ENCODE data around the gene MTHFR.
A peak's percentile ranks its signal among the peaks of the same experiment; 100 is the strongest.

The MTHFR gene

DNA sequence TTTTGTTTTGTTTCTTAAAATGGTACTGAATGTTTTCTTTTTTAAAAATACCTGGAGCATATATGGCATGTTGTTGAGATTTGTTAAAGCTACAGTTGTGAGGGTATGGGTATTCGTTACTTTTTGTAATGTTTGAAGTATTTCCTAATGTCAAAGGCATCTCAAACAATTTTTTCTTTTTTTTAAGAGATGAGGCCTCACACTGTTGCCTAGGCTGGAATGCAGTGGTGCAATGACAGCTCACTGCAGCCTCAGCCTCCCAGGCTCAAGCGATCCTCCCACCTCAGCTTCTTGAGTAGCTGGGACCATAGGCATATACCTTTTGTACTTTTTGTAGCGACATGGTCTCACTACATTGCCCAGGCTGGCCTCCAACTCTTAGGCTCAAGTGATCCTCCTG, 16.3 kb upstream of the MTHFR start:
- TF ChIP-seq, protein P1, sequence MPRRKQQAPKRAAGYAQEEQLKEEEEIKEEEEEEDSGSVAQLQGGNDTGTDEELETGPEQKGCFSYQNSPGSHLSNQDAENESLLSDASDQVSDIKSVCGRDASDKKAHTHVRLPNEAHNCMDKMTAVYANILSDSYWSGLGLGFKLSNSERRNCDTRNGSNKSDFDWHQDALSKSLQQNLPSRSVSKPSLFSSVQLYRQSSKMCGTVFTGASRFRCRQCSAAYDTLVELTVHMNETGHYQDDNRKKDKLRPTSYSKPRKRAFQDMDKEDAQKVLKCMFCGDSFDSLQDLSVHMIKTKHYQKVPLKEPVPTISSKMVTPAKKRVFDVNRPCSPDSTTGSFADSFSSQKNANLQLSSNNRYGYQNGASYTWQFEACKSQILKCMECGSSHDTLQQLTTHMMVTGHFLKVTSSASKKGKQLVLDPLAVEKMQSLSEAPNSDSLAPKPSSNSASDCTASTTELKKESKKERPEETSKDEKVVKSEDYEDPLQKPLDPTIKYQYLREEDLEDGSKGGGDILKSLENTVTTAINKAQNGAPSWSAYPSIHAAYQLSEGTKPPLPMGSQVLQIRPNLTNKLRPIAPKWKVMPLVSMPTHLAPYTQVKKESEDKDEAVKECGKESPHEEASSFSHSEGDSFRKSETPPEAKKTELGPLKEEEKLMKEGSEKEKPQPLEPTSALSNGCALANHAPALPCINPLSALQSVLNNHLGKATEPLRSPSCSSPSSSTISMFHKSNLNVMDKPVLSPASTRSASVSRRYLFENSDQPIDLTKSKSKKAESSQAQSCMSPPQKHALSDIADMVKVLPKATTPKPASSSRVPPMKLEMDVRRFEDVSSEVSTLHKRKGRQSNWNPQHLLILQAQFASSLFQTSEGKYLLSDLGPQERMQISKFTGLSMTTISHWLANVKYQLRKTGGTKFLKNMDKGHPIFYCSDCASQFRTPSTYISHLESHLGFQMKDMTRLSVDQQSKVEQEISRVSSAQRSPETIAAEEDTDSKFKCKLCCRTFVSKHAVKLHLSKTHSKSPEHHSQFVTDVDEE (CRISPR knock-in tag; IDR thresholded peaks at IDR 0.05): no peak
- TF ChIP-seq, protein P2, sequence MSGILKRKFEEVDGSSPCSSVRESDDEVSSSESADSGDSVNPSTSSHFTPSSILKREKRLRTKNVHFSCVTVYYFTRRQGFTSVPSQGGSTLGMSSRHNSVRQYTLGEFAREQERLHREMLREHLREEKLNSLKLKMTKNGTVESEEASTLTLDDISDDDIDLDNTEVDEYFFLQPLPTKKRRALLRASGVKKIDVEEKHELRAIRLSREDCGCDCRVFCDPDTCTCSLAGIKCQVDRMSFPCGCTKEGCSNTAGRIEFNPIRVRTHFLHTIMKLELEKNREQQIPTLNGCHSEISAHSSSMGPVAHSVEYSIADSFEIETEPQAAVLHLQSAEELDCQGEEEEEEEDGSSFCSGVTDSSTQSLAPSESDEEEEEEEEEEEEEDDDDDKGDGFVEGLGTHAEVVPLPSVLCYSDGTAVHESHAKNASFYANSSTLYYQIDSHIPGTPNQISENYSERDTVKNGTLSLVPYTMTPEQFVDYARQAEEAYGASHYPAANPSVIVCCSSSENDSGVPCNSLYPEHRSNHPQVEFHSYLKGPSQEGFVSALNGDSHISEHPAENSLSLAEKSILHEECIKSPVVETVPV (CRISPR knock-in tag; IDR thresholded peaks at IDR 0.05): no peak
- TF ChIP-seq SNAI2 (CRISPR knock-in tag; IDR thresholded peaks at IDR 0.05) (no peak), ISL1 (CRISPR knock-in tag; IDR thresholded peaks at IDR 0.05) (no peak), RARB (CRISPR knock-in tag; IDR thresholded peaks at IDR 0.05) (no peak), GLIS3 (CRISPR knock-in tag; IDR thresholded peaks at IDR 0.05) (no peak), ZFP3 (CRISPR knock-in tag; IDR thresholded peaks at IDR 0.05) (no peak), BACH2 (CRISPR knock-in tag; IDR thresholded peaks at IDR 0.05; ENCODE audit: borderline replicate concordance) (no peak), CSDC2 (CRISPR knock-in tag; IDR thresholded peaks at IDR 0.05) (no peak), ZNF565 (CRISPR knock-in tag; conservative IDR thresholded peaks at IDR 0.05; ENCODE audit: low read depth) (no peak), ZC3H10 (CRISPR knock-in tag; IDR thresholded peaks at IDR 0.05) (no peak), ESRRG (CRISPR knock-in tag; IDR thresholded peaks at IDR 0.05) (no peak), TOX (CRISPR knock-in tag; IDR thresholded peaks at IDR 0.05; ENCODE audit: borderline replicate concordance) (no peak)
- TF ChIP-seq, protein P3, sequence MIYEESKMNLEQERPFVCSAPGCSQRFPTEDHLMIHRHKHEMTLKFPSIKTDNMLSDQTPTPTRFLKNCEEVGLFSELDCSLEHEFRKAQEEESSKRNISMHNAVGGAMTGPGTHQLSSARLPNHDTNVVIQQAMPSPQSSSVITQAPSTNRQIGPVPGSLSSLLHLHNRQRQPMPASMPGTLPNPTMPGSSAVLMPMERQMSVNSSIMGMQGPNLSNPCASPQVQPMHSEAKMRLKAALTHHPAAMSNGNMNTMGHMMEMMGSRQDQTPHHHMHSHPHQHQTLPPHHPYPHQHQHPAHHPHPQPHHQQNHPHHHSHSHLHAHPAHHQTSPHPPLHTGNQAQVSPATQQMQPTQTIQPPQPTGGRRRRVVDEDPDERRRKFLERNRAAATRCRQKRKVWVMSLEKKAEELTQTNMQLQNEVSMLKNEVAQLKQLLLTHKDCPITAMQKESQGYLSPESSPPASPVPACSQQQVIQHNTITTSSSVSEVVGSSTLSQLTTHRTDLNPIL (CRISPR knock-in tag; IDR thresholded peaks at IDR 0.05; ENCODE audit: low read depth): no peak
- TF ChIP-seq, protein P4, sequence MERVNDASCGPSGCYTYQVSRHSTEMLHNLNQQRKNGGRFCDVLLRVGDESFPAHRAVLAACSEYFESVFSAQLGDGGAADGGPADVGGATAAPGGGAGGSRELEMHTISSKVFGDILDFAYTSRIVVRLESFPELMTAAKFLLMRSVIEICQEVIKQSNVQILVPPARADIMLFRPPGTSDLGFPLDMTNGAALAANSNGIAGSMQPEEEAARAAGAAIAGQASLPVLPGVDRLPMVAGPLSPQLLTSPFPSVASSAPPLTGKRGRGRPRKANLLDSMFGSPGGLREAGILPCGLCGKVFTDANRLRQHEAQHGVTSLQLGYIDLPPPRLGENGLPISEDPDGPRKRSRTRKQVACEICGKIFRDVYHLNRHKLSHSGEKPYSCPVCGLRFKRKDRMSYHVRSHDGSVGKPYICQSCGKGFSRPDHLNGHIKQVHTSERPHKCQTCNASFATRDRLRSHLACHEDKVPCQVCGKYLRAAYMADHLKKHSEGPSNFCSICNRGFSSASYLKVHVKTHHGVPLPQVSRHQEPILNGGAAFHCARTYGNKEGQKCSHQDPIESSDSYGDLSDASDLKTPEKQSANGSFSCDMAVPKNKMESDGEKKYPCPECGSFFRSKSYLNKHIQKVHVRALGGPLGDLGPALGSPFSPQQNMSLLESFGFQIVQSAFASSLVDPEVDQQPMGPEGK (CRISPR knock-in tag; IDR thresholded peaks at IDR 0.05; ENCODE audit: borderline replicate concordance): no peak
- TF ChIP-seq, protein P5, sequence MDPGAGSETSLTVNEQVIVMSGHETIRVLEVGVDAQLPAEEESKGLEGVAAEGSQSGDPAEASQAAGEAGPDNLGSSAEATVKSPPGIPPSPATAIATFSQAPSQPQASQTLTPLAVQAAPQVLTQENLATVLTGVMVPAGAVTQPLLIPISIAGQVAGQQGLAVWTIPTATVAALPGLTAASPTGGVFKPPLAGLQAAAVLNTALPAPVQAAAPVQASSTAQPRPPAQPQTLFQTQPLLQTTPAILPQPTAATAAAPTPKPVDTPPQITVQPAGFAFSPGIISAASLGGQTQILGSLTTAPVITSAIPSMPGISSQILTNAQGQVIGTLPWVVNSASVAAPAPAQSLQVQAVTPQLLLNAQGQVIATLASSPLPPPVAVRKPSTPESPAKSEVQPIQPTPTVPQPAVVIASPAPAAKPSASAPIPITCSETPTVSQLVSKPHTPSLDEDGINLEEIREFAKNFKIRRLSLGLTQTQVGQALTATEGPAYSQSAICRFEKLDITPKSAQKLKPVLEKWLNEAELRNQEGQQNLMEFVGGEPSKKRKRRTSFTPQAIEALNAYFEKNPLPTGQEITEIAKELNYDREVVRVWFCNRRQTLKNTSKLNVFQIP (CRISPR knock-in tag; IDR thresholded peaks at IDR 0.05; ENCODE audit: borderline replicate concordance, low read depth): no peak
- peak; percentile 42; the same call in 2 of the 3 replicates for ATAC-seq

DNA sequence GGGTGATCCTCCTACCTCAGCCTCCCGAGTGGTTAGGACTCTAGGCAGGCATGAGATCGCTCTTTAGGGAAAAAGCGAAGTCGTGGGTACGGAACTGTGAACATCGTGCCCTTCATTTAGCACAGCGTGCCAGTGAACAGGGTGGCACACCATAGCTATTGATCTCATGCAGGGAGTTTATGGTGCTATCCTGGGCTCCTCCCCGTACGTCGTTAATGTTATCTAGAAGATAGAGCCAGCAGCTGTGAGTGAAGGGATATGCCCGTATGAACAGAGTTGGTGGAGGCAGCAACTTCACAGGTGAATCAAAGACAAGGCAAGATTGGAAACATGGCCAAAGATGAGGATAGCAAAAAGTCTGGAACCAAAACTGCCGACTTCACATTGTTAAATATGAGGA, 11.4 kb upstream of the MTHFR start:
- no peak for ATAC-seq
- TF ChIP-seq RARB (CRISPR knock-in tag; IDR thresholded peaks at IDR 0.05) (no peak), ZFP3 (CRISPR knock-in tag; IDR thresholded peaks at IDR 0.05) (no peak), BACH2 (CRISPR knock-in tag; IDR thresholded peaks at IDR 0.05; ENCODE audit: borderline replicate concordance) (no peak), SNAI2 (CRISPR knock-in tag; IDR thresholded peaks at IDR 0.05) (no peak), CSDC2 (CRISPR knock-in tag; IDR thresholded peaks at IDR 0.05) (no peak), ZNF8 (CRISPR knock-in tag; IDR thresholded peaks at IDR 0.05) (no peak), PPARA (CRISPR knock-in tag; IDR thresholded peaks at IDR 0.05; ENCODE audit: borderline replicate concordance) (no peak)
- TF ChIP-seq, protein P1 (CRISPR knock-in tag; IDR thresholded peaks at IDR 0.05): no peak
